SK-N-SH (cell line): ENCODE measurements around the gene MSH2. TPM values are rescaled to one million over a fixed set of nuclear protein-coding genes. Genes with fewer than 3 reads are reported as not detected.

Experiments
- CTCF ChIA-PET: fragments of 300-600, 350-600 bp; formaldehyde crosslinking; extraction: SDS; loops from one replicate; lab custom pipeline; 2021; lab: Yijun Ruan, JAX
- POLR2A ChIA-PET: fragments of 350-600 bp; sonication (Branson Sonifier 250); formaldehyde crosslinking; extraction: SDS; loops from one replicate; lab custom pipeline; 2020; ENCODE audit warnings: antibody characterized with exemption, inconsistent platforms; lab: Yijun Ruan, JAX
- DNase-seq: peaks from one replicate; pipeline ENCODE4 v3.0.0; 2012
- H2AFZ ChIP-seq: fragments of 200-600 bp; sonication (generic); 2 replicates; pipeline ENCODE4 v1.8.1; 2016; ENCODE audit warnings: antibody characterized with exemption, mild to moderate bottlenecking, low read depth
- H3F3A ChIP-seq: fragments of 200-600 bp; sonication (generic); replicated peaks from 2 replicates; pipeline ENCODE3; 2016; ENCODE audit warnings: antibody characterized with exemption, mild to moderate bottlenecking; ENCODE audit not compliant: insufficient read depth
- H3K27ac ChIP-seq, 2 experiments: fragments of 200-500 bp in 1 of 2; fragments of 200-600 bp in 1 of 2; sonication (Bioruptor generic) in 1 of 2; sonication (generic), shearing (Covaris generic) in 1 of 2; 2 replicates each; pipeline versions ENCODE4 v1.5.1 to v1.6.1; 2014 to 2016; ENCODE audit warnings: low read depth in 2 of 2, inconsistent platforms in 1 of 2, low read length in 1 of 2, mild to moderate bottlenecking in 1 of 2, mixed read lengths in 1 of 2
- H3K27me3 ChIP-seq: fragments of 200-600 bp; sonication (generic), shearing (Covaris generic); 2 replicates; pipeline ENCODE4 v1.6.1; 2016; ENCODE audit warnings: mixed run types; ENCODE audit not compliant: insufficient read depth
- H3K36me3 ChIP-seq, 2 experiments: fragments of 200-500 bp in 1 of 2; fragments of 200-600 bp in 1 of 2; sonication (Bioruptor generic) in 1 of 2; sonication (generic) in 1 of 2; replicated peaks in 1 of 2; 2 replicates each; pipeline versions ENCODE3 to v1.5.1; 2014 to 2016; ENCODE audit warnings: low read length in 1 of 2, mild to moderate bottlenecking in 1 of 2; ENCODE audit not compliant: insufficient read depth in 2 of 2, control insufficient read depth in 1 of 2
- H3K4me1 ChIP-seq, 2 experiments: fragments of 200-500 bp in 1 of 2; fragments of 200-600 bp in 1 of 2; sonication (Bioruptor generic) in 1 of 2; sonication (generic), shearing (Covaris generic) in 1 of 2; 2 replicates each; pipeline versions ENCODE4 v1.5.1 to v1.6.1; 2014 to 2016; ENCODE audit warnings: low read depth in 1 of 2, low read length in 1 of 2, mixed run types in 1 of 2; ENCODE audit not compliant: insufficient read depth in 2 of 2, control insufficient read depth in 1 of 2
- H3K4me2 ChIP-seq: fragments of 200-600 bp; sonication (generic), shearing (Covaris generic); 2 replicates; pipeline ENCODE4 v1.6.1; 2017; ENCODE audit warnings: mixed run types
- H3K4me3 ChIP-seq, 2 experiments: fragments of 200-500 bp in 1 of 2; fragments of 200-600 bp in 1 of 2; sonication (Bioruptor generic) in 1 of 2; sonication (generic), shearing (Covaris generic) in 1 of 2; 2 replicates each; pipeline versions ENCODE4 v1.5.1 to v1.8.1; 2014 to 2016; ENCODE audit warnings: low read depth in 2 of 2, inconsistent platforms in 1 of 2, low read length in 1 of 2, mild to moderate bottlenecking in 1 of 2, mixed read lengths in 1 of 2, moderate library complexity in 1 of 2
- H3K79me2 ChIP-seq: fragments of 200-600 bp; sonication (generic); 2 replicates; pipeline ENCODE4 v1.8.1; 2017; ENCODE audit warnings: mild to moderate bottlenecking; ENCODE audit not compliant: insufficient read depth
- H3K9ac ChIP-seq: fragments of 200-600 bp; sonication (generic); 2 replicates; pipeline ENCODE4 v1.6.1; 2017; ENCODE audit warnings: mixed run types
- H3K9me2 ChIP-seq: fragments of 200-600 bp; sonication (generic); 2 replicates; pipeline ENCODE4 v1.6.1; 2017; ENCODE audit warnings: mixed run types
- H3K9me3 ChIP-seq: fragments of 200-600 bp; sonication (generic); 2 replicates; pipeline ENCODE4 v1.6.1; 2017; ENCODE audit warnings: mixed run types, mild to moderate bottlenecking, moderate library complexity
- H4K20me1 ChIP-seq: fragments of 200-600 bp; sonication (generic); 2 replicates; pipeline ENCODE4 v1.6.1; 2017; ENCODE audit warnings: mild to moderate bottlenecking, mixed run types; ENCODE audit not compliant: insufficient read depth
- CTCF ChIP-seq: fragments of 200-600 bp; sonication (generic); IDR thresholded peaks from 2 replicates; pipeline ENCODE4 v1.6.1; 2017; ENCODE audit warnings: antibody characterized with exemption, mild to moderate bottlenecking, moderate library complexity
- FOSL2 ChIP-seq: IDR thresholded peaks from 2 replicates; pipeline ENCODE4 v1.4.0; 2012; ENCODE audit warnings: low read depth, mild to moderate bottlenecking, moderate library complexity, borderline replicate concordance
- FOXM1 ChIP-seq: IDR thresholded peaks from 2 replicates; pipeline ENCODE4 v1.4.0; 2012; ENCODE audit warnings: low read depth, mild to moderate bottlenecking
- MXI1 ChIP-seq: IDR thresholded peaks from 2 replicates; pipeline ENCODE4 v1.6.1; 2012; ENCODE audit warnings: mild to moderate bottlenecking, low read depth, low read length, improper control_type of control experiment
- RXRA ChIP-seq: IDR thresholded peaks from 2 replicates; pipeline ENCODE4 v1.4.0; 2012; ENCODE audit warnings: low read depth, mild to moderate bottlenecking, borderline replicate concordance
- SMC3 ChIP-seq: IDR thresholded peaks from 2 replicates; pipeline ENCODE4 v1.6.1; 2012; ENCODE audit warnings: low read depth, low read length, improper control_type of control experiment
- USF1 ChIP-seq: IDR thresholded peaks from 2 replicates; pipeline ENCODE4 v1.4.0; 2012; ENCODE audit warnings: low read depth, borderline replicate concordance
- WGBS: methylation state at CpG from one replicate; pipeline ENCODE4 v1.1.6; 2017; ENCODE audit warnings: low lambda C conversion rate; 5-methylcytosine and 5-hydroxymethylcytosine counted together
- polyA plus RNA-seq, 3 experiments: library from polyadenylated mRNA; depleted of rRNA; stranded (reverse); fragments of >200 nt; gene quantifications; 2 replicates each; pipeline ENCODE4 v1.2.3, GENCODE V29; 2012

Gene MSH2
- polyA plus RNA-seq, 1 of the 3 experiments (the other 2 are of a cell fraction): 13.7 TPM

- no peak for TF ChIP-seq USF1
- no peak for TF ChIP-seq RXRA
- TF ChIP-seq CTCF: no peak
- TF ChIP-seq, all 33 proteins: peak for 4
Measured at GRCh38 chr2:47357483-47357882, 45.5 kb upstream of the MSH2 start (continued).

GRCh38 chr2:47359375-47359868 lies 43.5 kb upstream of the MSH2 start:
- Histone ChIP-seq H3K4me1 (peaks cover 0 to 27% of the 10 kb centered on the region in 2 experiments; a peak in 2 of 4 replicates), H3K27ac (no peak overlapping the region), H3K36me3 (no peaks in the 10 kb centered on the region), H4K20me1 (no peaks in the 10 kb centered on the region), H3K9ac (no peak overlapping the region), H3F3A (peaks cover 31% of the 10 kb centered on the region), H2AFZ (no peak overlapping the region), H3K4me3 (no peak overlapping the region), H3K79me2 (no peaks in the 10 kb centered on the region), H3K9me3 (no peaks in the 10 kb centered on the region), H3K27me3 (no peaks in the 10 kb centered on the region), H3K9me2 (no peaks in the 10 kb centered on the region), H3K4me2 (no peak overlapping the region)
- ChIA-PET CTCF (interaction anchor here (1.3 to 1.7 kb wide), 2 partner anchors 29 to 37 kb away, joined by 3 to 5 read pairs; no protein-coding TSS in a partner anchor), POLR2A (interaction anchor here (2.8 kb wide), 1 partner anchor 15 kb away, joined by 10 read pairs; no protein-coding TSS in a partner anchor)
- TF ChIP-seq FOSL2: no peak
- WGBS: 97% methylated on average over 10 of the region's 10 CpGs
- no peak for DNase-seq

GRCh38 chr2:47360283-47360682 lies 42.7 kb upstream of the MSH2 start:
- Histone ChIP-seq H3K9me3 (no peaks in the 10 kb centered on the region), H3K27ac (no peak overlapping the region), H3K27me3 (no peaks in the 10 kb centered on the region), H3K4me1 (peaks cover 0 to 19% of the 10 kb centered on the region in 2 experiments; a peak in 2 of 4 replicates), H3K79me2 (no peaks in the 10 kb centered on the region), H3K9me2 (no peaks in the 10 kb centered on the region), H4K20me1 (no peaks in the 10 kb centered on the region), H3K36me3 (no peaks in the 10 kb centered on the region), H3K9ac (no peak overlapping the region), H3K4me3 (no peak overlapping the region), H3F3A (peaks cover 24% of the 10 kb centered on the region), H3K4me2 (no peak overlapping the region), H2AFZ (no peak overlapping the region)
- TF ChIP-seq MXI1: no peak
- TF ChIP-seq FOXM1: no peak
- TF ChIP-seq SMC3: no peak
- ChIA-PET CTCF (interaction anchor here (1.3 to 1.7 kb wide), 2 partner anchors 28 to 407 kb away, joined by 5 read pairs; no protein-coding TSS in a partner anchor), POLR2A (interaction anchor here (1.2 to 2.8 kb wide), 2 partner anchors 15 kb away, joined by 5 to 10 read pairs; no protein-coding TSS in a partner anchor)
- WGBS: 94% methylated on average over 3 of the region's 3 CpGs
- no peak for DNase-seq
